NCI-H2196 (cell line): Measurements from ENCODE around the gene WDR12.
"Not testable (repeated sequence)": the region's sequence is repeated elsewhere in the genome, so short reads cannot be mapped to it uniquely, and the experiment has no call there.

Source experiments
- DNase-seq: peaks from one replicate; lab custom pipeline; 2025; ENCODE audit not compliant: unreplicated experiment; lab: John Stamatoyannopoulos, UW

Gene WDR12

DNA sequence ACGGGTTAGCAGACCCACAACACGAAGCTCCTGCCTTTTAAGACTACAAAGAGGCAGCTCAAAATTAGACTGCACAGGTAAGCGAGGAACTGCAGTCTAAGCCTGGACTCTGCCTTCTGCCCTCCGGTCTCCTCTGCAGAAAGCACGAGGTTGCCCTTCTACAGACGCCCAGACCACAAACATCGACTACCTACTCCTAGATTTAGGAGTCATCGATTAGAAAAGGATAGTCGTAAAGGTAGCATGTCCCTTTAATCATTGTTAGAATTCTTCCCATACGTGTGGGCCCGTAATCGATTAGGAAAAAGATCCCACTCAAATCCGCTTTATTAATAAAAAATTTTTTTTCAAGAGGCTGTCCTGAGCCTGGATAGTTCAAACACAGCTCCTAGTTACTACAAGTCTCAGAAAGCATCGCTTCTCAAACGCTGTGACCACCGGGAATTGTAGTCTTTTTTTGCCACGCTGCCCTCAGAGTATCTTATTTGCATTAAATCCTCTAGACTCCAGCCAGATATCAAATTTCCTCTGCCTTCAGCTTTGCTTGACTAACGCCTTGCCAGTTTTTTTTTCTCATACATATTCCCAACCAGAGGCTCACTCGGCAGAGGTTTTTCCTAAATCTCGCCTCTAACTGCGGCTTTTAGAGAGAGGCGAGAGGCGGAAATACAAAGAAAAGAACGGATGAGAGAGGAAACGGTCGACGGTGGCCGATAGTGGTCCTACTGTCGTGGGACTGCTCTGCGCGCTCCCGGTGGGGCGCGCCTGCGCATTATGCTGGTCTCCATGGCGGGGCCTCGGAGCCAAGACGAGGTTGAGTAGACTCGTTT, at the start of gene WDR12, which contains the start of gene CARF:
Gene WDR12, minus strand, starts transcription at position 162 of the 830 bp plus-strand sequence. CDS start 197 bp downstream, outside the sequence.
Gene CARF, plus strand, starts transcription at position 764 of the 830 bp plus-strand sequence. CDS start 29,628 bp downstream, outside the sequence.
- peak; percentile 94 for DNase-seq

- no peak for DNase-seq
Measured at GRCh38 chr2:202960524-202960923, 49.1 kb upstream of the WDR12 start.

GRCh38 chr2:202950592-202950991, 39.1 kb upstream of the WDR12 start:
- no peak for DNase-seq

DNA sequence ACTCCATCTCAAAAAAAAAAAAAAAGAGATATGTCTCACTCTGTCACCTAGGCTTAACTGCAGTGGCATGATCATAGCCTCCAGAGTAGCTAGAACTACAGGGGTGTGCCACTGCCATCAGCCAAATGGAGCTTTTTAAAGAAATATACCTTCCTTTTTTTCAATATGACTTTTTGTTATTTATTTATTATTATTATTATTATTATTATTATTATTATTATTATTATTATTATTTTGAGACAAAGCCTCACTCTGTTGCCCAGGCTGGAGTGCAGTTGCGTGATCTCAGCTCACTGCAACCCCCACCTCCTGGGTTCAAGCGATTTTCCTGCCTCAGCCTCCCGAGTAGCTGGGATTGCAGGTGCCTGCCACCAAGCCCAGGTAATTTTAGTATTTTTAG, 37.9 kb upstream of the WDR12 start:
- DNase-seq = not testable (repeated sequence)

GRCh38 chr2:202945497-202945896, 34.0 kb upstream of the WDR12 start:
- no peak for DNase-seq

- no peak for DNase-seq
Measured at GRCh38 chr2:202944816-202945215, 33.3 kb upstream of the WDR12 start.

- no peak for DNase-seq
Measured at GRCh38 chr2:202944408-202944807, 32.9 kb upstream of the WDR12 start.

GRCh38 chr2:202941771-202942170, 30.3 kb upstream of the WDR12 start:
- no peak for DNase-seq

GRCh38 chr2:202938960-202939359, 27.5 kb upstream of the WDR12 start:
- no peak for DNase-seq

DNA sequence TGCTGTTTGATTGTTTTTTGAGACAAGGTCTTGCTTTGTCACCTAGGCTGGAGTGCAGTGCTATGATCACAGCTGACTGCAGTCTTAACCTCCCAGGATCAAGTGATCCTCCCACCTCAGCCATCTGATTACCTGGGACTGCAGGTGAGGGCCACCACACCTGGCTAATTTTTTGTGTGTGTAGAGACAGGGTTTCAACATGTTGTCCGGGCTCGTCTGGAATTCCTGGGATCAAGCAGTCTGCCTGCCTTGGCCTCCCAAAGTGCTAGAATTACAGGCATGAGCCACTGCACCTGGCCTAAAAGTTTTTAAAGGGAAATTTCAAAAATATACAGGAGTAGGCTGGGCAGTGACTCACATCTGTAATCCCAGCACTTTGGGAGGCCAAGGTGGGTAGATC, 23.0 kb upstream of the WDR12 start:
- no peak for DNase-seq

DNA sequence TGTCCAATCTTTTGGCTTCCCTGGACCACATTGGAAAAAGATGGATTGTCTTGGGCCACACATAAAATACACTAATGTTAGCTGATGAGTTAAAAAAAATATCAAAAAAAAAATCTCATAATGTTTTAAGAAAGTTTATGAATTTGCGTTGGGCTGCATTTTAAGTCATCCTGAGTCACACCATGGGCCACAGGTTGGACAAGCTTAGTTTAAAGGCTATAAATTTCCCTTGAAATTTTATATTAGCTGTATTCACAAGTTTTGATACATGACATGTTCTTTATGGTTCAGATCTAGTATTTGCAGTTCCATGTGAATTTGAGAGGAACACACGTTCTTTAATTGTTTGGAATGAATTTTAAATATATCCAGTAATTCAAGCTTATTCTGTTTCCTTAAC, 22.5 kb upstream of the WDR12 start:
- DNase-seq = no peak

- DNase-seq = no peak
Measured at GRCh38 chr2:202933139-202933510, 21.7 kb upstream of the WDR12 start.

DNA sequence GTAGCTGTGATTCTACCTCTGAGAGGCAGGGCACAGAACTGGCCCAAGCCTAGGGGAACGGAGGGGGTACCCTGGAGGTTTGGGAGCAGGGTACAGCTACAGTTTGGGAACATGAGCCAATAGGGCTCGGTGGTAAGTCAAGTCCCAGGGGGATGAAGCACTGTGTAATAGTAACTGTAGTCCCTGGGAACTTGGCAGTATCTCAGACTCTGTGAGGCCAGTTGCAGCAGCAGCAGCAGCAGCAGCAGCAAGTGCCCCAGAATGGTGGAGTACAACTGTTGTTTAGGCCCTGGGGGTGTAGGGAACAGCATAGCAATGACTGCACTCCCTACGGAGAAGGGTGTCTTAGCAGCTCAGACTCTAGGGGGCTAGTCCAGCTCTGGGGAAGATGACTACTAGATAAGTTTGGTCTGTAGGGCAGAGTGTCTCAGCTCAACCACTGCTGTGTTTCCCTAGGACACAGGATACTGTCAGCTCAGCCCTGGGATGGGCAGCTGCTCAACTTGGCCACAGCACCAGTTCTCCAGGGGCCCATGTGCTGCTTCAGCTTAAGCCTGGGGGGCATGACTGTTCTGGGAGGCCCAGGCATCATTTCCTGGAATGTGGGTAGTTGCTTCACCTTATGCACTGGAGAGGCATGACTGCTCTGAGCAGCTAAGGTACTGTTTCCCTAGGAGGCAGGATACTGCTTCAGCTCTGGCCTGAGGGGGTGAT, 21.1 kb upstream of the WDR12 start:
- DNase-seq = no peak

DNA sequence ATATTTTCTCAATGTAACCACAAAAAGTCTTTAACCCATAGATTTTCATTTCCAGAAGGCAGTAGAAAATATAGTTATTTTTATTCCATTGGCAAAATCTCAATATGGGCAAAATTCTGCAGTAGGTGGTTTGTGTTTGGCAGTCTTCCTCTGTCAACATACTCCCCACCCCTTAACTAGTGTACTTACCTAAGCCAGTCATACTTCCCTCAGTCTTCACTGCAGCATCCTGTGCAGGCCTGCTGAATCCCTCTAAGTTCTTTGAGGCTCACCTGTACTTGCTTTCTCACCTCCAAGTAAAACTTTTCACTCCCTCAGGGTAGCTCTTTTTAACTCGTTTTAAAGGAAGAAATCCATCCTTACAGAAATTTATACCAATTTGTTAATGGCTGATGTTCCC, 7.4 kb upstream of the WDR12 start:
- no peak for DNase-seq

- not testable (repeated sequence) for DNase-seq
Measured at GRCh38 chr2:202912342-202913201, 1.1 kb upstream of the WDR12 start.

GRCh38 chr2:202911203-202911511, 316 bp downstream of the WDR12 start:
- DNase-seq = no peak

DNA sequence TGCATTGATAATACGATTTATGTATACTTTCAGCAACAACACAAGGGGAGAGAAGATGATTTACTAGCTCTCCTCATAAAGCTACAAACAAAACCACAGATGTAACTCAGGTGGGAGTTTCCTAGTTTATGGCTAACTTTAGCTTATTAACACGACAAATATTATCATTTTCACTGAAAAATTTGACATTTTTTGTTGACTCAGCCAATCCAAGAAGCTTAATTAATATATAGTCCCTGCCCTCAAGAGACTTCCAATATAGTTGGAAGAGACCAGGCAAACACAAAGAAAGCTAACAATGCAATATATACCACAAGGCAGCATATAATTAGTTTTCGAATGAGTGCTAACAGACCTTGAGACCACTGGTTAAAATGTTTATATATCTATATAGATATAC, 775 bp downstream of the WDR12 start:
- no peak for DNase-seq

- not testable (repeated sequence) for DNase-seq
Measured at GRCh38 chr2:202910250-202910649, 1.2 kb downstream of the WDR12 start.

- DNase-seq = no peak
Measured at GRCh38 chr2:202909394-202910192, 1.9 kb downstream of the WDR12 start.

DNA sequence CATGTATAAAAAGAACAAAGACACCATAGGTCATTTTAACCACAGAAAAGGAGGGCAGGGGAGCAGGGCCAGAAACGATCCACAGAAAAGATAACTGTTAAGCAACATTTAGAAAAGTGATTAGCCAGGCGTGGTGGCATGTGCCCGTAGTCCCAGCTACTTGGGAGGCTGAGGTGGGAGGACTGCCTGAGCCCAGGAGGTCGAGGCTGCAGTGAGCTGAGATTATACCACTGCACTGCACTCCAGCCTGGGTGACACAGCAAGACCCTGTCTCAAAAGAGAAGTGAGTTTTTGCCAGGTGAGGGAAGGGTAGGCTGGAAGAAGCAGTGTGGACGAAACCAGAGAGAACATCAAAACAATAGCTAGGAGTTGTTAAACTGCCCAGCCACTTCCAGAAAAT, 3.3 kb downstream of the WDR12 start:
- no peak for DNase-seq

DNA sequence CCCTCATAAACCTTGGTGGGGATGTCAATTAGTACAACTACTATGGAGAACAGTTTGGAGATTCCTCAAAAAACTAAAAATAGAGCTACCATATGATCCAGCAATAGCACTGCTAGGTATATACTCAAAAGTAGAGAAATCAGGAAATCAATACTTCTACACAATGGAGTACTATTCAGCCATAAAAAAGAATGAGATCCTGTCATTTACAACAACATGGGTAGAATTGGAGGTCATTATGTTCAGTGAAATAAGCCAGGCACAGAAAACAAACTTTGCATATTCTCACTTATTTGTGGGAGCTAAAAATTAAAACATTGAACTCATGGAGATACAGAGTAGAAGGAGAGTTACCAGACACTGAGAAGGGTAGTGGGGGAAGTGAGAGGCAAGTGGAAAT, 6.0 kb downstream of the WDR12 start:
- DNase-seq = not testable (repeated sequence)
